HEK293 (cell line): Measurements from ENCODE around the gene PSME4.

Experiments used
- CTCF ChIA-PET: fragments of 350-600 bp; formaldehyde crosslinking; extraction: SDS; loops from one replicate; lab custom pipeline; 2021; ENCODE audit warnings: antibody characterized with exemption; lab: Yijun Ruan, JAX
- POLR2A ChIA-PET: fragments of 300-600 bp; formaldehyde crosslinking; extraction: SDS; loops from one replicate; lab custom pipeline; 2020; ENCODE audit warnings: antibody characterized with exemption, inconsistent platforms; lab: Yijun Ruan, JAX
- H3K27ac ChIP-seq: fragments of 200-500 bp; sonication (Bioruptor generic); 2 replicates; pipeline ENCODE4 v1.5.1; 2014; ENCODE audit warnings: low read depth, low read length, control low read depth, inconsistent platforms; ENCODE audit errors: extremely low read depth
- H3K36me3 ChIP-seq, 2 experiments: fragments of 200-500 bp in 1 of 2; sonication (Bioruptor generic) in 1 of 2; 1 replicate in 1 of 2; 2 replicates in 1 of 2; pipeline ENCODE4 v1.5.1; 2014 to 2017; ENCODE audit warnings: inconsistent platforms in 2 of 2, low read length in 2 of 2; ENCODE audit not compliant: control insufficient read depth in 2 of 2, insufficient read depth in 1 of 2
- H3K4me1 ChIP-seq: fragments of 200-500 bp; sonication (Bioruptor generic); 2 replicates; pipeline ENCODE4 v1.5.1; 2014; ENCODE audit warnings: mild to moderate bottlenecking, low read length, inconsistent platforms; ENCODE audit not compliant: control insufficient read depth, insufficient read depth
- H3K4me3 ChIP-seq: 2 replicates; pipeline ENCODE4 v1.5.1; 2011; ENCODE audit warnings: low read depth, mild to moderate bottlenecking, control low read depth, low read length, moderate library complexity
- H3K9me3 ChIP-seq: fragments of 200-500 bp; sonication (Bioruptor generic); 2 replicates; pipeline ENCODE4 v1.5.1; 2014; ENCODE audit warnings: low read depth, low read length, inconsistent platforms; ENCODE audit not compliant: control insufficient read depth, insufficient read depth
- EGR2 ChIP-seq: fragments of 450-650 bp; formaldehyde crosslinking; IDR thresholded peaks from 2 replicates; pipeline ENCODE4 v1.5.1; 2016; ENCODE audit warnings: low read depth, missing biosample characterization, missing genetic modification characterization
- PRDM10 ChIP-seq: fragments of 450-650 bp; formaldehyde crosslinking; IDR thresholded peaks from 2 replicates; pipeline ENCODE4 v1.5.1; 2016; ENCODE audit warnings: missing biosample characterization, missing genetic modification characterization
- YY1 ChIP-seq: fragments of 450-650 bp; formaldehyde crosslinking; IDR thresholded peaks from 2 replicates; pipeline ENCODE4 v1.5.1; 2018; ENCODE audit warnings: missing biosample characterization, missing genetic modification characterization
- ZBTB11 ChIP-seq: fragments of 450-650 bp; formaldehyde crosslinking; conservative IDR thresholded peaks from 2 replicates; pipeline ENCODE4 v1.5.1; 2016; ENCODE audit warnings: low read depth, missing biosample characterization, missing genetic modification characterization
- ZBTB17 ChIP-seq: fragments of 450-650 bp; formaldehyde crosslinking; IDR thresholded peaks from 2 replicates; pipeline ENCODE4 v1.5.1; 2016; ENCODE audit warnings: missing biosample characterization, missing genetic modification characterization
- ZBTB6 ChIP-seq: fragments of 450-650 bp; formaldehyde crosslinking; IDR thresholded peaks from 2 replicates; pipeline ENCODE4 v1.5.1; 2017; ENCODE audit warnings: missing biosample characterization, missing genetic modification characterization
- ZNF138 ChIP-seq: fragments of 450-650 bp; formaldehyde crosslinking; IDR thresholded peaks from 2 replicates; pipeline ENCODE4 v1.5.1; 2016; ENCODE audit warnings: missing biosample characterization, missing genetic modification characterization, borderline replicate concordance
- ZNF175 ChIP-seq: fragments of 450-650 bp; formaldehyde crosslinking; IDR thresholded peaks from 2 replicates; pipeline ENCODE4 v1.5.1; 2016; ENCODE audit warnings: missing biosample characterization, missing genetic modification characterization
- ZNF221 ChIP-seq: fragments of 450-650 bp; formaldehyde crosslinking; IDR thresholded peaks from 2 replicates; pipeline ENCODE4 v1.5.1; 2017; ENCODE audit warnings: missing biosample characterization, missing genetic modification characterization, borderline replicate concordance
- ZNF362 ChIP-seq: fragments of 450-650 bp; formaldehyde crosslinking; IDR thresholded peaks from 2 replicates; pipeline ENCODE4 v1.5.1; 2016; ENCODE audit warnings: missing biosample characterization, missing genetic modification characterization
- ZNF600 ChIP-seq: fragments of 450-650 bp; formaldehyde crosslinking; IDR thresholded peaks from 2 replicates; pipeline ENCODE4 v1.5.1; 2016; ENCODE audit warnings: missing biosample characterization, missing genetic modification characterization
- ZNF704 ChIP-seq: fragments of 450-650 bp; formaldehyde crosslinking; IDR thresholded peaks from 2 replicates; pipeline ENCODE4 v1.5.1; 2016; ENCODE audit warnings: missing biosample characterization, missing genetic modification characterization
- ZNF792 ChIP-seq: fragments of 450-650 bp; formaldehyde crosslinking; IDR thresholded peaks from 2 replicates; pipeline ENCODE4 v1.5.1; 2016; ENCODE audit warnings: missing biosample characterization, missing genetic modification characterization
- ZSCAN4 ChIP-seq: fragments of 450-650 bp; formaldehyde crosslinking; IDR thresholded peaks from 2 replicates; pipeline ENCODE4 v1.5.1; 2017; ENCODE audit warnings: missing biosample characterization, missing genetic modification characterization

PSME4 gene

GRCh38 chr2:53969285-53969967 lies 1.4 kb downstream of the PSME4 start (continued):
- no peak for TF ChIP-seq PRDM10
- TF ChIP-seq ZNF600 = peak; percentile 52; the same call in 1 of the 2 replicates
- TF ChIP-seq, all 188 proteins: peak for 16

GRCh38 chr2:53964987-53965687 lies 5.7 kb downstream of the PSME4 start:
- H3K4me1 ChIP-seq = no peaks in the 10 kb centered on the region
- H3K36me3 ChIP-seq = no peaks in the 10 kb centered on the region; a peak in 1 of 3 replicates
- H3K4me3 ChIP-seq = no peak overlapping the region
- H3K27ac ChIP-seq = no peak overlapping the region
- H3K9me3 ChIP-seq = no peaks in the 10 kb centered on the region
- POLR2A ChIA-PET = no interaction called here
- CTCF ChIA-PET = no interaction called here
- TF ChIP-seq ZNF221 (tag by site-specific recombination) (no peak), ZNF138 (tag by site-specific recombination) (no peak), ZNF704 (tag by site-specific recombination) (no peak), ZNF792 (tag by site-specific recombination) (no peak), ZNF175 (tag by site-specific recombination) (no peak), YY1 (tag by site-specific recombination) (no peak), ZNF362 (tag by site-specific recombination) (0 out of 2 replicates have a peak, but pooled peaks have one; percentile 35), ZBTB11 (tag by site-specific recombination) (no peak), EGR2 (tag by site-specific recombination) (no peak), ZBTB6 (no peak), ZBTB17 (tag by site-specific recombination) (peak; percentile 75), ZSCAN4 (tag by site-specific recombination) (peak; percentile 38; the same call in 1 of the 2 replicates)
- TF ChIP-seq, all 188 proteins: peak for 3
